Testis (tissue), 2 donors: Measurements from ENCODE around the gene MRPL37.

Experiments used
- POLR2A ChIP-seq: fragments of 450-650 bp; IDR thresholded peaks from one replicate; pipeline ENCODE4 v1.6.1; 2017; ENCODE audit warnings: antibody characterized with exemption, mild to moderate bottlenecking, moderate library complexity
- TF ChIP-seq, protein P1 (sequence below), 3 experiments: fragments of 450-650 bp in 2 of 3; fragments of 200-600 bp in 1 of 3; sonication (generic) in 1 of 3; IDR thresholded peaks; one replicate each; pipeline ENCODE4 v1.5.1; 2016 to 2019; ENCODE audit warnings: antibody characterized with exemption in 3 of 3, mild to moderate bottlenecking in 2 of 3, moderate library complexity in 1 of 3

GRCh38 chr1:54246116-54246721 lies 46.3 kb downstream of the MRPL37 start:
- TF ChIP-seq, protein P1, sequence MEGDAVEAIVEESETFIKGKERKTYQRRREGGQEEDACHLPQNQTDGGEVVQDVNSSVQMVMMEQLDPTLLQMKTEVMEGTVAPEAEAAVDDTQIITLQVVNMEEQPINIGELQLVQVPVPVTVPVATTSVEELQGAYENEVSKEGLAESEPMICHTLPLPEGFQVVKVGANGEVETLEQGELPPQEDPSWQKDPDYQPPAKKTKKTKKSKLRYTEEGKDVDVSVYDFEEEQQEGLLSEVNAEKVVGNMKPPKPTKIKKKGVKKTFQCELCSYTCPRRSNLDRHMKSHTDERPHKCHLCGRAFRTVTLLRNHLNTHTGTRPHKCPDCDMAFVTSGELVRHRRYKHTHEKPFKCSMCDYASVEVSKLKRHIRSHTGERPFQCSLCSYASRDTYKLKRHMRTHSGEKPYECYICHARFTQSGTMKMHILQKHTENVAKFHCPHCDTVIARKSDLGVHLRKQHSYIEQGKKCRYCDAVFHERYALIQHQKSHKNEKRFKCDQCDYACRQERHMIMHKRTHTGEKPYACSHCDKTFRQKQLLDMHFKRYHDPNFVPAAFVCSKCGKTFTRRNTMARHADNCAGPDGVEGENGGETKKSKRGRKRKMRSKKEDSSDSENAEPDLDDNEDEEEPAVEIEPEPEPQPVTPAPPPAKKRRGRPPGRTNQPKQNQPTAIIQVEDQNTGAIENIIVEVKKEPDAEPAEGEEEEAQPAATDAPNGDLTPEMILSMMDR (IDR thresholded peaks at IDR 0.05), result no peak
- TF ChIP-seq POLR2A, result no peak
